ENCODE measurements around the gene LDLRAD4. TPM values are rescaled to one million over a fixed set of nuclear protein-coding genes. Genes with fewer than 3 reads are reported as not detected.

The LDLRAD4 gene
- total RNA-seq, 4 donors from 2014 or later, result 14.0 to 36.9 (median 29.3) TPM

DNA sequence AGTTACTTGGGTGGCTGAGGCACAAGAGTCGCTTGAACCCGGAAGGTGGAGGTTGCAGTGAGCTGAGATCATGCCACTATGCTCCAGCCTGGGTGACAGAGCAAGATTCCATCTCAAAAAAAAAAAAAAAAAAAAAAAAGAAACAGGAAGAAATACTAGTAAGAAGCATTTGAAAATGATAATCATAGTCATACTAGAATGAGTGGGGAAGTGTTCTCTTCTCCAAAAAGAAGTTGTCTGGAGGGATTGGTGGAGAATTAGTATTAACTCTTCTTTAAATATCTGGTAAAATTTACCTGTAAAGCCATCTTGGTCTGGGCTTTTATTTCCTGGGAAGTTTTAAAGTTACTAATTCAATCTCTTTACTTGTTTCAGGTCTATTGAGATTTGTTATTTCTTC lies 376.0 kb downstream of the LDLRAD4 start:
- Histone ChIP-seq H3K27me3 (no peaks in the 10 kb centered on the region), H3K4me3 (no peak overlapping the region), H3K27ac (no peak overlapping the region), H3K36me3 (no peaks in the 10 kb centered on the region), H3K4me1 (no peaks in the 10 kb centered on the region), H3K9me3 (peaks cover 0 to 38% (median 18%) of the 10 kb centered on the region in 4 donors)
- DNase-seq (ENCODE audit: low spot score in 2 of 2), result no peak
- WGBS, 2 donors, result 92 to 98% methylated on average over 2 of the region's 2 CpGs
- TF ChIP-seq EP300 (IDR thresholded peaks at IDR 0.05) (no peak), POLR2A (IDR thresholded peaks at IDR 0.05) (no peak)
- TF ChIP-seq, protein P1, sequence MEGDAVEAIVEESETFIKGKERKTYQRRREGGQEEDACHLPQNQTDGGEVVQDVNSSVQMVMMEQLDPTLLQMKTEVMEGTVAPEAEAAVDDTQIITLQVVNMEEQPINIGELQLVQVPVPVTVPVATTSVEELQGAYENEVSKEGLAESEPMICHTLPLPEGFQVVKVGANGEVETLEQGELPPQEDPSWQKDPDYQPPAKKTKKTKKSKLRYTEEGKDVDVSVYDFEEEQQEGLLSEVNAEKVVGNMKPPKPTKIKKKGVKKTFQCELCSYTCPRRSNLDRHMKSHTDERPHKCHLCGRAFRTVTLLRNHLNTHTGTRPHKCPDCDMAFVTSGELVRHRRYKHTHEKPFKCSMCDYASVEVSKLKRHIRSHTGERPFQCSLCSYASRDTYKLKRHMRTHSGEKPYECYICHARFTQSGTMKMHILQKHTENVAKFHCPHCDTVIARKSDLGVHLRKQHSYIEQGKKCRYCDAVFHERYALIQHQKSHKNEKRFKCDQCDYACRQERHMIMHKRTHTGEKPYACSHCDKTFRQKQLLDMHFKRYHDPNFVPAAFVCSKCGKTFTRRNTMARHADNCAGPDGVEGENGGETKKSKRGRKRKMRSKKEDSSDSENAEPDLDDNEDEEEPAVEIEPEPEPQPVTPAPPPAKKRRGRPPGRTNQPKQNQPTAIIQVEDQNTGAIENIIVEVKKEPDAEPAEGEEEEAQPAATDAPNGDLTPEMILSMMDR (IDR thresholded peaks at IDR 0.05), result no peak

DNA sequence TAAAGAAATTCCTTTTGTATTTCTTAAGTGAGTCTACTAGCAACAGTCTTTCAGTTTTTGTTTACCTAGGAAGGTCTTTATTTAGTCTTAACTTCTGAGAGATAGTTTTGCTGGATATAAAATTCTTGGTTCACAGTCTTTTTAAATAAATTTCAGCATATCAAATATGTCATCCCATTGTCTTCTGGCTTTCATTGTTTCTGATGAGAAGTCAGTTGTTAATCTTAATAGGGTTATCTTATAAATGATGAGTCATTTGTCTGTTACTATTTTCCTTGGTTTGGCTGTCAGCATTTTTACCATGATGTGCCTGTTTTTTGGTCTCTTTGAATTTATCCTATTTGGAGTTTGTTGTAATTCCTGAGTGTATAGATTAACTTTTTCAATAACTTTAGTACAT lies 378.5 kb downstream of the LDLRAD4 start:
- no peak overlapping the region for H3K27ac ChIP-seq
- no peak overlapping the region for H3K4me3 ChIP-seq
- no peak for DNase-seq (ENCODE audit: low spot score in 2 of 2)
- H3K36me3 ChIP-seq, result no peaks in the 10 kb centered on the region
- no peaks in the 10 kb centered on the region for H3K4me1 ChIP-seq
- H3K9me3 ChIP-seq, result peaks cover 0 to 38% (median 18%) of the 10 kb centered on the region in 4 donors
- TF ChIP-seq, protein P1 (IDR thresholded peaks at IDR 0.05), result no peak
- TF ChIP-seq EP300 (IDR thresholded peaks at IDR 0.05) (no peak), POLR2A (IDR thresholded peaks at IDR 0.05) (no peak)
- no peaks in the 10 kb centered on the region for H3K27me3 ChIP-seq

GRCh38 chr18:13598591-13598990 lies 380.0 kb downstream of the LDLRAD4 start:
- Histone ChIP-seq H3K27ac (no peak overlapping the region), H3K4me1 (no peaks in the 10 kb centered on the region), H3K4me3 (no peak overlapping the region), H3K36me3 (no peaks in the 10 kb centered on the region), H3K9me3 (peaks cover 0 to 38% (median 18%) of the 10 kb centered on the region in 4 donors), H3K27me3 (no peaks in the 10 kb centered on the region)
- no peak for DNase-seq (ENCODE audit: low spot score in 2 of 2)
- TF ChIP-seq EP300 (IDR thresholded peaks at IDR 0.05) (no peak), POLR2A (IDR thresholded peaks at IDR 0.05) (no peak)
- TF ChIP-seq, protein P1 (IDR thresholded peaks at IDR 0.05), result no peak
- 97 to 100% methylated on average over 2 of the region's 2 CpGs for WGBS, 2 donors

DNA sequence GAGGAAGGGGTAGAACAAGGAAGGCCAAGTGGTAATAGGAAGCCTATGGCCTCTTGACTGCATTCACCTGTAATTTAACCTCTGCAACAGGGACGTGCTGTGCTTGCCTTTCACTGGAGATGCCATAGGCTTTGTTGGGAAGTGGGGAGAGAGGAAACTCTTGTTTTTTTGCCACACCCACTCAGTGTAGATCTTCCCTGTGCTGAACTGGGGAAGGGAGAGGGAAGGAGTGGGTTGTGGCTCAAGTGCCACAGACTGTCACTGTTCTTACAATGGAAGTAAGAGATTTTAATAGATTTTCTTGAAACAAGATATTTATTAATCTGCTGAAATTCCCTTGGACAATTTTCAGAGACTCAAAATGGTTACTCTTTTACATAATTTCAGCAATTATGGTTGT lies 380.5 kb downstream of the LDLRAD4 start:
- Histone ChIP-seq H3K9me3 (peaks cover 0 to 38% (median 18%) of the 10 kb centered on the region in 4 donors), H3K4me1 (no peaks in the 10 kb centered on the region), H3K4me3 (no peak overlapping the region), H3K27ac (no peak overlapping the region), H3K36me3 (no peaks in the 10 kb centered on the region), H3K27me3 (no peaks in the 10 kb centered on the region)
- no peak for DNase-seq (ENCODE audit: low spot score in 2 of 2)
- no peak for TF ChIP-seq EP300 (IDR thresholded peaks at IDR 0.05)
- no peak for TF ChIP-seq POLR2A (IDR thresholded peaks at IDR 0.05)
- TF ChIP-seq, protein P1 (IDR thresholded peaks at IDR 0.05), result no peak
- WGBS, 2 donors, result 73 to 82% methylated on average over 1 of the region's 1 CpG

- 89 to 91% methylated on average over 12 to 14 of the region's 14 CpGs for WGBS, 2 donors
Observed at GRCh38 chr18:13603304-13604019, 384.9 kb downstream of the LDLRAD4 start.

More at GRCh38 chr18:13603304-13604019, 384.9 kb downstream of the LDLRAD4 start:
- H3K27ac ChIP-seq, result no peak overlapping the region
- H3K27me3 ChIP-seq, result no peaks in the 10 kb centered on the region
- H3K9me3 ChIP-seq, result peaks cover 0 to 5% (median 0%) of the 10 kb centered on the region in 4 donors
- no peak for DNase-seq (ENCODE audit: low spot score in 2 of 2)
- H3K36me3 ChIP-seq, result no peaks in the 10 kb centered on the region
- TF ChIP-seq, protein P1 (IDR thresholded peaks at IDR 0.05), result no peak
- TF ChIP-seq EP300 (IDR thresholded peaks at IDR 0.05) (no peak), POLR2A (IDR thresholded peaks at IDR 0.05) (no peak)
- no peaks in the 10 kb centered on the region for H3K4me1 ChIP-seq
- no peak overlapping the region for H3K4me3 ChIP-seq

Data from tibial nerve (tissue), 4 donors.